CD8-positive, alpha-beta memory T cell (primary cell): ENCODE results near the gene IL17C. TPM values are rescaled to one million over a fixed set of nuclear protein-coding genes. Genes with fewer than 3 reads are reported as not detected.

ENCODE experiments used
- CTCF ChIA-PET: fragments of 350-600 bp; sonication (Branson Sonifier 250); formaldehyde crosslinking; loops from one replicate; lab custom pipeline; 2021; ENCODE audit warnings: antibody characterized with exemption; lab: Charles Lee
- POLR2A ChIA-PET: fragments of 350-600 bp; sonication (Branson Sonifier 250); formaldehyde crosslinking; loops from one replicate; lab custom pipeline; 2021; ENCODE audit warnings: antibody characterized with exemption; lab: Charles Lee
- DNase-seq, 5 donors: peaks; one replicate each; pipeline versions ENCODE4 v3.0.0 to v3.0.0-alpha.2; 2020 to 2022; ENCODE audit warnings: mixed read lengths in 1 of 5
- H3K27ac ChIP-seq: one replicate; pipeline ENCODE4 v1.7.0; 2013; ENCODE audit warnings: low read depth, mild to moderate bottlenecking, low read length, moderate library complexity
- H3K27me3 ChIP-seq: 2 replicates; pipeline ENCODE4 v1.7.0; 2013; ENCODE audit warnings: low read length, mild to moderate bottlenecking; ENCODE audit not compliant: insufficient read depth, poor library complexity, severe bottlenecking
- H3K36me3 ChIP-seq: 2 replicates; pipeline ENCODE4 v1.7.0; 2013; ENCODE audit warnings: mild to moderate bottlenecking, low read length, moderate library complexity; ENCODE audit not compliant: insufficient read depth
- H3K4me1 ChIP-seq: 2 replicates; pipeline ENCODE4 v1.7.0; 2013; ENCODE audit warnings: mild to moderate bottlenecking, low read length, moderate library complexity; ENCODE audit not compliant: insufficient read depth
- H3K4me3 ChIP-seq: 2 replicates; pipeline ENCODE4 v1.7.0; 2013; ENCODE audit warnings: mild to moderate bottlenecking, low read length
- H3K9me3 ChIP-seq: 2 replicates; pipeline ENCODE4 v1.7.0; 2013; ENCODE audit warnings: mild to moderate bottlenecking, low read length
- H3K27ac Mint-ChIP-seq, 8 donors: one replicate each; pipeline ENCODE4 v1.8.0; 2020 to 2021; ENCODE audit warnings: mixed read lengths in 8 of 8, mild to moderate bottlenecking in 6 of 8, inconsistent platforms in 3 of 8, moderate library complexity in 3 of 8
- H3K27me3 Mint-ChIP-seq, 2 donors: one replicate each; pipeline ENCODE4 v1.8.0; 2020 to 2021; ENCODE audit warnings: mixed read lengths in 2 of 2, mild to moderate bottlenecking in 1 of 2, moderate library complexity in 1 of 2
- H3K36me3 Mint-ChIP-seq, 3 donors: one replicate each; pipeline ENCODE4 v1.8.0; 2020 to 2021; ENCODE audit warnings: mixed read lengths in 3 of 3, inconsistent platforms in 1 of 3, mild to moderate bottlenecking in 1 of 3
- H3K4me1 Mint-ChIP-seq, 3 donors: one replicate each; pipeline ENCODE4 v1.8.0; 2020 to 2021; ENCODE audit warnings: mixed read lengths in 3 of 3, inconsistent platforms in 1 of 3, mild to moderate bottlenecking in 1 of 3
- H3K4me3 Mint-ChIP-seq, 7 donors: one replicate each; pipeline ENCODE4 v1.8.0; 2020 to 2021; ENCODE audit warnings: mixed read lengths in 7 of 7, mild to moderate bottlenecking in 6 of 7, moderate library complexity in 4 of 7, inconsistent platforms in 2 of 7
- H3K9me3 Mint-ChIP-seq, 5 donors: one replicate each; pipeline ENCODE4 v1.8.0; 2020 to 2022; ENCODE audit warnings: mixed read lengths in 5 of 5, mild to moderate bottlenecking in 3 of 5, moderate library complexity in 2 of 5, inconsistent platforms in 1 of 5
- polyA plus RNA-seq: library from polyadenylated mRNA; unstranded; fragments of 300-500 nt; fragmentation: Illumina TruSeq; gene quantifications from one replicate; pipeline ENCODE4 v1.2.3, GENCODE V29; 2021
- total RNA-seq, 2 experiments: library from RNA; stranded (reverse); gene quantifications; one replicate each; pipeline ENCODE4 v1.2.3, GENCODE V29; 2021

IL17C gene
- total and polyA plus RNA-seq, 3 experiments from 2014 or later = 0.22 TPM; not detected in 2

DNA sequence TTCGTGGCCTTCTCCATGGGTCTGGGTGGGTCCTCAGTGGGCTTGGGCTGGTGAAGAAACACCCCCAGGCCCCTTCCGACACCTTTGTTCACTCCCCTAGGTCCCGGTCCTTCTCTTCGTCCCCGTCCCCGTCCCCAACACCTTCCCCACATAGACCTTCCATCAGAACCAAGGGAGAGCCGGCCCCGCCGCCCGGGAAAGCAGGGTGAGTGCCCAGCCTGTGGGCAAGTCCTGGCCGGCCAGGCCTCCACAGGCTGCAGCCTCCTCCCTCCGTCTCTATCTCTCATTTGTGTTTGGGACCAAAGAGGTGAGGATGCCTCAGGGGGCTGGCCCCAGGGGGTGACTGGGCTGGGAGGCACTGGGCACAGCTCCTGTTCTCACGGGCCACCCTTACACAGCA is 14.5 kb upstream of the IL17C start:
- H3K27ac ChIP-seq = no peak overlapping the region
- Mint-ChIP-seq H3K4me1 (peaks cover 21 to 42% (median 24%) of the 10 kb centered on the region in 3 donors), H3K27ac (peak overlapping the region in 7 of 8 donors; percentile 36 to 86 (median 72)), H3K36me3 (peaks cover 0 to 82% (median 3%) of the 10 kb centered on the region in 3 donors), H3K4me3 (no peak overlapping the region), H3K27me3 (peaks cover 0 to 4% of the 10 kb centered on the region in 2 donors), H3K9me3 (peaks cover 0 to 2% (median 2%) of the 10 kb centered on the region in 5 donors)
- CTCF ChIA-PET = no interaction called here
- POLR2A ChIA-PET = no interaction called here
- H3K36me3 ChIP-seq = peaks cover 49% of the 10 kb centered on the region
- no peaks in the 10 kb centered on the region for H3K9me3 ChIP-seq
- peaks cover 26% of the 10 kb centered on the region for H3K4me1 ChIP-seq
- no peaks in the 10 kb centered on the region for H3K27me3 ChIP-seq
- DNase-seq = no peak
- no peak overlapping the region for H3K4me3 ChIP-seq

DNA sequence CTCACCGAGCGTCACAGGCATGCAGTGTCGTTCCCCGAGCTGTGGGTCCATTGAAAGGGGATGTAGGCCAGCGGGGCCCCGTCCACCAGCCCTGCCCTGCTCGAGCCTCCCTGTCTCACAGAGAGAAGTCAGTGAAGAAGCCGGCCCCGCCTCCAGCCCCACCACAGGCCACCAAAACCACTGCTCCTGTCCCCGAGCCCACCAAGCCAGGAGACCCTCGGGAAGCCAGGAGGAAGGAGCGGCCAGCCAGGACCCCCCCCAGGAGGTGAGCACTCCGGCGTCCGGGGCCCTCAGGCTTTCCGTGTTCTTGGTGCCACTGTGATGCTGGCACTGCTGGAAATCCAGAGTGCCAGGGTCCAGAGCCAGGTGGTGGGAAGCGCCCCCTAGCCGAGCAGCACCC is 13.9 kb upstream of the IL17C start:
- no peak for DNase-seq
- H3K36me3 ChIP-seq = peaks cover 49% of the 10 kb centered on the region
- peaks cover 20% of the 10 kb centered on the region for H3K4me1 ChIP-seq
- peaks cover 0 to 82% (median 3%) of the 10 kb centered on the region in 3 donors for H3K36me3 Mint-ChIP-seq
- ChIA-PET POLR2A (no interaction called here), CTCF (no interaction called here)
- no peak overlapping the region for H3K4me3 ChIP-seq
- peak overlapping the region in 3 of 8 donors; percentile 72 to 86 (median 84) for H3K27ac Mint-ChIP-seq
- H3K27me3 ChIP-seq = no peaks in the 10 kb centered on the region
- H3K27me3 Mint-ChIP-seq = peaks cover 0 to 4% of the 10 kb centered on the region in 2 donors
- peaks cover 15 to 35% (median 18%) of the 10 kb centered on the region in 3 donors for H3K4me1 Mint-ChIP-seq
- H3K27ac ChIP-seq = no peak overlapping the region
- peaks cover 0 to 2% (median 2%) of the 10 kb centered on the region in 5 donors for H3K9me3 Mint-ChIP-seq
- H3K9me3 ChIP-seq = no peaks in the 10 kb centered on the region
- H3K4me3 Mint-ChIP-seq = no peak overlapping the region

GRCh38 chr16:88624977-88625576 is 13.3 kb upstream of the IL17C start:
- POLR2A ChIA-PET = interaction anchor here (0.7 kb wide), 1 partner anchor 10 kb away, joined by 5 read pairs; no protein-coding TSS in a partner anchor
- peaks cover 49% of the 10 kb centered on the region for H3K36me3 ChIP-seq

GRCh38 chr16:88626646-88627045 is 11.7 kb upstream of the IL17C start:
- Histone ChIP-seq H3K4me1 (peaks cover 5% of the 10 kb centered on the region), H3K4me3 (no peak overlapping the region), H3K36me3 (peaks cover 49% of the 10 kb centered on the region), H3K27ac (no peak overlapping the region), H3K27me3 (no peaks in the 10 kb centered on the region), H3K9me3 (no peaks in the 10 kb centered on the region)
- peak overlapping the region in 5 of 8 donors; percentile 41 to 89 (median 55) for H3K27ac Mint-ChIP-seq
- peaks cover 0 to 89% (median 0%) of the 10 kb centered on the region in 3 donors for H3K36me3 Mint-ChIP-seq
- no peaks in the 10 kb centered on the region for H3K27me3 Mint-ChIP-seq
- POLR2A ChIA-PET = no interaction called here
- DNase-seq = no peak
- no peaks in the 10 kb centered on the region for H3K9me3 Mint-ChIP-seq
- CTCF ChIA-PET = interaction anchor here (0.9 kb wide), 1 partner anchor 36 kb away, joined by 3 read pairs; the partner anchor contains the start of gene MVD
- no peak overlapping the region for H3K4me3 Mint-ChIP-seq
- peaks cover 0 to 18% (median 3%) of the 10 kb centered on the region in 3 donors for H3K4me1 Mint-ChIP-seq

More at GRCh38 chr16:88624977-88625576, 13.3 kb upstream of the IL17C start:
- Mint-ChIP-seq H3K36me3 (peaks cover 0 to 82% (median 0%) of the 10 kb centered on the region in 3 donors), H3K4me1 (peaks cover 9 to 30% (median 12%) of the 10 kb centered on the region in 3 donors), H3K4me3 (no peak overlapping the region), H3K27ac (peak overlapping the region in 3 of 8 donors; percentile 17 to 58 (median 22)), H3K27me3 (peaks cover 0 to 1% of the 10 kb centered on the region in 2 donors), H3K9me3 (no peaks in the 10 kb centered on the region)
- Histone ChIP-seq H3K27ac (no peak overlapping the region), H3K27me3 (no peaks in the 10 kb centered on the region), H3K9me3 (no peaks in the 10 kb centered on the region), H3K4me1 (peaks cover 16% of the 10 kb centered on the region), H3K4me3 (no peak overlapping the region)
- no peak for DNase-seq
- CTCF ChIA-PET = no interaction called here

DNA sequence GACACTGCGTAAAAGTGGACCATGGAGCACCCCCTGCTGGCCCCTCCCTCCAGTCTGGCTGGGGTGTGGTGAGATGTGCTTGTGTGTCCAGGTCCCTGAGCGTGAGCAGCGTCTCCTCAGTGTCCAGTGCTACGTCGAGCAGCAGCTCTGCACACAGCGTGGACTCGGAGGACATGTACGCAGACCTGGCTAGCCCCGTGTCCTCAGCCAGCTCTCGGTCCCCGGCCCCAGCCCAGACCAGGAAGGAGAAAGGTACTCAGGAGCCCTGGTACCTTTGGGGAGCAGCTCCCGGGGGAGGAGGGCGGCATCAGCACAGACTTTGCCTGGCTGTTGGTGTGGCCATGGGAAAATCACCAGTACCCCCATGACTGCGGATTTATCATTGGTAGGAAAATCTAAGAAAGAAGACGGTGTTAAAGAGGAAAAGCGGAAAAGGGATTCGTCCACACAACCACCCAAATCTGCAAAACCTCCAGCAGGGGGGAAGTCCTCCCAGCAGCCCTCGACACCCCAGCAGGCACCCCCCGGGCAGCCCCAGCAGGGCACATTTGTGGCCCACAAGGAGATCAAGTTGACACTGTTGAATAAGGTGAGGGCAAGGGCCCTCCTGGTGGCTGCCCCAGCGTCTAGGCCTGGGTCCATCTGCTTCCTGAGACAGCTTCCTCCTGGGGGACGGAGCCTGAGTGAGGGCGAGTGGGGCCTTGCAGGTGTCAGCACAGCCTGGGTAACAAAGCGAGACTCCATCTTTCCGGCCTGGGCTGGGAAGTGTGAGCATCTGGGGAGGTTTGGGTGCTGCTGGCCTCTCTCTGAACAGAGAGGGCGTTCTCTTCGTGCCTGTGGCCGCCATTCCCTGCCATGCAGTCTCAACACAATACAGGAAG is 10.6 kb upstream of the IL17C start:
- H3K4me1 Mint-ChIP-seq = peaks cover 0 to 16% (median 2%) of the 10 kb centered on the region in 3 donors
- peaks cover 37% of the 10 kb centered on the region for H3K36me3 ChIP-seq
- CTCF ChIA-PET = no interaction called here

DNA sequence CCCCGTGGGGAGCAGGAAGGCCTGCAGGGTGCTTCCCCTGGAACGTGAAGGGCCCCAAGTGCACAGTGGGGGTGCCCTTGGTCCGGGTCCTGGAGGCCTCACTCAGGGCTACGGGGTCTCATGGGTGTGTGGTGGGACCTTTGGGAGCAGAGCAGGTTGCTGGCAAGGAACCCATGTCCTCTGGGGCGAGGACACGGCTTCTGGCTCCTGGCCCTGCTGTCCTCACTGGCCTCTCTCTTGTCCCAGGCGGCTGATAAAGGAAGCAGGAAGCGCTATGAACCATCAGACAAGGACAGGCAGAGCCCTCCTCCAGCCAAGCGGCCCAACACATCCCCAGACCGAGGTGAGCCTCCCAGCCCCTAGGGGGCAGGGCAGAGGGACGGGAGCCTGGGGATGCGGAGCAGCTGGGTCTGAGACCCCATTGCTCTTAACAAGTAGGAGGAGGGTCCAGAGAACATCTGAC is 9.8 kb upstream of the IL17C start:
- Mint-ChIP-seq H3K27ac (peak overlapping the region in 4 of 8 donors; percentile 23 to 86 (median 56)), H3K9me3 (no peaks in the 10 kb centered on the region), H3K27me3 (no peaks in the 10 kb centered on the region), H3K4me3 (no peak overlapping the region), H3K36me3 (peaks cover 0 to 82% (median 3%) of the 10 kb centered on the region in 3 donors), H3K4me1 (peaks cover 2 to 17% (median 6%) of the 10 kb centered on the region in 3 donors)
- no peaks in the 10 kb centered on the region for H3K9me3 ChIP-seq
- peaks cover 1% of the 10 kb centered on the region for H3K4me1 ChIP-seq
- CTCF ChIA-PET = no interaction called here
- POLR2A ChIA-PET = no interaction called here
- H3K36me3 ChIP-seq = peaks cover 30% of the 10 kb centered on the region
- no peak for DNase-seq
- no peaks in the 10 kb centered on the region for H3K27me3 ChIP-seq
- H3K27ac ChIP-seq = peak overlapping the region; percentile 33
- no peak overlapping the region for H3K4me3 ChIP-seq

More for the DNA sequence above, 10.6 kb upstream of the IL17C start:
- no peak for DNase-seq
- H3K4me3 ChIP-seq = no peak overlapping the region
- no peaks in the 10 kb centered on the region for H3K9me3 ChIP-seq
- no peaks in the 10 kb centered on the region for H3K4me1 ChIP-seq
- Mint-ChIP-seq H3K36me3 (peaks cover 0 to 83% (median 3%) of the 10 kb centered on the region in 3 donors), H3K9me3 (no peaks in the 10 kb centered on the region), H3K27me3 (no peaks in the 10 kb centered on the region), H3K4me3 (peak overlapping the region in 1 of 7 donors; percentile 32), H3K27ac (peak overlapping the region in 3 of 8 donors; percentile 22 to 58 (median 42))
- H3K27ac ChIP-seq = peak overlapping the region; percentile 33
- H3K27me3 ChIP-seq = no peaks in the 10 kb centered on the region
- POLR2A ChIA-PET = no interaction called here

- Mint-ChIP-seq H3K27ac (peak overlapping the region in 3 of 8 donors; percentile 29 to 95 (median 45)), H3K27me3 (no peaks in the 10 kb centered on the region), H3K36me3 (peaks cover 0 to 73% (median 3%) of the 10 kb centered on the region in 3 donors), H3K4me3 (peak overlapping the region in 1 of 7 donors; percentile 24), H3K4me1 (peaks cover 5 to 16% (median 7%) of the 10 kb centered on the region in 3 donors), H3K9me3 (no peaks in the 10 kb centered on the region)
- ChIA-PET POLR2A (interaction anchor here (1.0 kb wide), 1 partner anchor 19 kb away, joined by 3 read pairs; no protein-coding TSS in a partner anchor), CTCF (interaction anchor here (4.2 kb wide), 1 partner anchor 9 kb away, joined by 21 read pairs; no protein-coding TSS in a partner anchor)
- Histone ChIP-seq H3K27me3 (no peaks in the 10 kb centered on the region), H3K27ac (no peak overlapping the region), H3K9me3 (no peaks in the 10 kb centered on the region), H3K4me1 (peaks cover 6% of the 10 kb centered on the region), H3K36me3 (peaks cover 22% of the 10 kb centered on the region), H3K4me3 (no peak overlapping the region)
- no peak for DNase-seq
Observed at GRCh38 chr16:88629835-88630234, 8.5 kb upstream of the IL17C start.
